Chondrocyte (in vitro differentiated cells): ENCODE results near the gene RAB3IL1. TPM values are rescaled to one million over a fixed set of nuclear protein-coding genes. Genes with fewer than 3 reads are reported as not detected.

Source experiments
- DNase-seq: peaks from one replicate; pipeline ENCODE4 v3.0.0; 2021; ENCODE audit warnings: mixed read lengths, low spot score
- H3K27ac Mint-ChIP-seq: one replicate; pipeline ENCODE4 v1.8.0; 2021; ENCODE audit warnings: mild to moderate bottlenecking, moderate library complexity, mixed read lengths; ENCODE audit not compliant: unreplicated experiment
- H3K27me3 Mint-ChIP-seq: 2 replicates; pipeline ENCODE4 v1.8.0; 2021; ENCODE audit warnings: low read depth, mixed read lengths
- H3K36me3 Mint-ChIP-seq: 2 replicates; pipeline ENCODE4 v1.8.0; 2021; ENCODE audit warnings: low read depth, mixed read lengths
- H3K4me1 Mint-ChIP-seq: 2 replicates; pipeline ENCODE4 v1.8.0; 2021; ENCODE audit warnings: low read depth, mild to moderate bottlenecking, mixed read lengths
- H3K4me3 Mint-ChIP-seq: one replicate; pipeline ENCODE4 v1.8.0; 2021; ENCODE audit warnings: mild to moderate bottlenecking, moderate library complexity, mixed read lengths; ENCODE audit not compliant: unreplicated experiment
- H3K9me3 Mint-ChIP-seq: 2 replicates; pipeline ENCODE4 v1.8.0; 2021; ENCODE audit warnings: low read depth, mixed read lengths
- CTCF ChIP-seq: fragments of 200-600 bp; sonication (generic); IDR thresholded peaks from 2 replicates; pipeline ENCODE4 v1.5.0; 2021; ENCODE audit warnings: antibody characterized with exemption, mild to moderate bottlenecking, moderate library complexity
- total RNA-seq: library from RNA; stranded (reverse); gene quantifications from 3 replicates; pipeline ENCODE4 v1.2.1, GENCODE V29; 2021

The RAB3IL1 gene
- total RNA-seq, 1 donor from 2014 or later: 24.7 TPM

- no peak for TF ChIP-seq CTCF
- no peak for DNase-seq
- peaks cover 66% of the 10 kb centered on the region for H3K4me1 Mint-ChIP-seq
- no peaks in the 10 kb centered on the region for H3K9me3 Mint-ChIP-seq
- peaks cover 13% of the 10 kb centered on the region for H3K36me3 Mint-ChIP-seq
- H3K4me3 Mint-ChIP-seq: peak overlapping the region; percentile 84
- H3K27me3 Mint-ChIP-seq: no peaks in the 10 kb centered on the region
- H3K27ac Mint-ChIP-seq: peak overlapping the region; percentile 95
Observed at GRCh38 chr11:61887839-61888494, 29.4 kb downstream of the RAB3IL1 start.

GRCh38 chr11:61886643-61887042 is 30.7 kb downstream of the RAB3IL1 start:
- TF ChIP-seq CTCF: no peak
- no peak for DNase-seq
- no peak overlapping the region for H3K4me3 Mint-ChIP-seq
- peaks cover 15% of the 10 kb centered on the region for H3K36me3 Mint-ChIP-seq
- H3K9me3 Mint-ChIP-seq: no peaks in the 10 kb centered on the region
- peak overlapping the region; percentile 54 for H3K27ac Mint-ChIP-seq
- H3K4me1 Mint-ChIP-seq: peaks cover 77% of the 10 kb centered on the region
- no peaks in the 10 kb centered on the region for H3K27me3 Mint-ChIP-seq

- peak overlapping the region; percentile 54 for H3K27ac Mint-ChIP-seq
- H3K27me3 Mint-ChIP-seq: no peaks in the 10 kb centered on the region
- no peak for TF ChIP-seq CTCF
- peaks cover 83% of the 10 kb centered on the region for H3K4me1 Mint-ChIP-seq
- H3K36me3 Mint-ChIP-seq: peaks cover 15% of the 10 kb centered on the region
- no peak for DNase-seq
- H3K4me3 Mint-ChIP-seq: no peak overlapping the region
- H3K9me3 Mint-ChIP-seq: no peaks in the 10 kb centered on the region
Observed at GRCh38 chr11:61885784-61886580, 31.4 kb downstream of the RAB3IL1 start.

DNA sequence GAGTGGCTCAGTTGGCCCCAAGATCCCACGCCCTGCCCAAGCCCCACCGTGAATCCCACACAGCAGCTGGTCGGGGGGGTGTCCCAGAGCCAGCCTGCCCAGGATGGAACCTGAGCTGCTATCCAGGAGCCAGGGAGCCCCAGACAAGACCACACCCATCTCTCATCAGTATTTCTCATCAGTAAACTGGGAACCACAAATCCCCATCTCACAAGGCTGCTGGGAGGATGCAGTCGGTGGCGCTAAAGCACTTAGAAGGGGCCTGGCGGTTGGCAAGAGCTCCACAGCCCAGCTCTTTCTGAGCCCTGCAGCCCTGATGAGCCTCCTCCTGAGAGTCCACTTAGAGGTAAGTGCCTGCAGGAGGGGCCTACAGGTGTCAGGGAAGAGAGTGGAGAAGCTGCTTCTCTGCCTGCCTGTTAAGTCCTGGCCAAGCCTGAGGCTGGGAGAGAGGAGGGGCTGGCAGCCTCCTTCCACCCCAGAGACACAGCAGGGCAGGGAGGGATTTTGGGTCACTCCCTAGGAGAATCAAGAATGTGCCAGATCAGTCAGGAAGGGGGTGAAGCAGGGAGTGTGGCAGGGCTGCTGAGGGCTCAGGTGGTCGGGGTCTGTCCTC is 32.1 kb downstream of the RAB3IL1 start:
- Mint-ChIP-seq H3K36me3 (peaks cover 15% of the 10 kb centered on the region), H3K9me3 (no peaks in the 10 kb centered on the region), H3K27ac (peak overlapping the region; percentile 54), H3K4me1 (peaks cover 89% of the 10 kb centered on the region), H3K4me3 (no peak overlapping the region), H3K27me3 (no peaks in the 10 kb centered on the region)
- TF ChIP-seq CTCF: no peak
- no peak for DNase-seq

- peaks cover 84% of the 10 kb centered on the region for H3K4me1 Mint-ChIP-seq
Observed at GRCh38 chr11:61883947-61884346, 33.4 kb downstream of the RAB3IL1 start.

More at GRCh38 chr11:61883947-61884346, 33.4 kb downstream of the RAB3IL1 start:
- H3K36me3 Mint-ChIP-seq: peaks cover 15% of the 10 kb centered on the region
- TF ChIP-seq CTCF: no peak
- H3K9me3 Mint-ChIP-seq: no peaks in the 10 kb centered on the region
- H3K27me3 Mint-ChIP-seq: no peaks in the 10 kb centered on the region
- no peak overlapping the region for H3K4me3 Mint-ChIP-seq
- H3K27ac Mint-ChIP-seq: peak overlapping the region; percentile 41
- no peak for DNase-seq
